Measurements from ENCODE around the gene MLLT6. TPM values are rescaled to one million over a fixed set of nuclear protein-coding genes. Genes with fewer than 3 reads are reported as not detected.
A peak's percentile ranks its signal among the peaks of the same experiment; 100 is the strongest.

MLLT6 gene
- total RNA-seq, 1 experiment from 2014 or later, result 24.7 TPM

GRCh38 chr17:38745545-38745944 lies 40.5 kb downstream of the MLLT6 start:
- Histone ChIP-seq H3K4me3 (ENCODE audit: low read length) (no peak overlapping the region), H3K9ac (ENCODE audit: low read length) (no peak overlapping the region), H3K27me3 (ENCODE audit: low read length) (no peaks in the 10 kb centered on the region), H3K27ac (ENCODE audit: low read length) (no peak overlapping the region), H3K36me3 (ENCODE audit: low read depth, low read length) (no peaks in the 10 kb centered on the region), H3F3A (ENCODE audit: low read length, unreplicated experiment) (no peaks in the 10 kb centered on the region), H2AFZ (ENCODE audit: low read length) (no peak overlapping the region), H4K20me1 (ENCODE audit: low read length) (peaks cover 8% of the 10 kb centered on the region; the same call in 1 of the 2 replicates), H3K9me3 (ENCODE audit: low read length) (no peaks in the 10 kb centered on the region), H3K79me2 (ENCODE audit: low read length) (peaks cover 87% of the 10 kb centered on the region), H3K9me2 (replicated peaks; ENCODE audit: low read length) (no peaks in the 10 kb centered on the region), H3K4me2 (ENCODE audit: low read length) (0 out of 2 replicates have a peak overlapping the region, but pooled peaks have one; percentile 82), H3K4me1 (ENCODE audit: insufficient read depth, low read length) (peaks cover 15% of the 10 kb centered on the region)
- no peak for TF ChIP-seq EZH2 (IDR thresholded peaks at IDR 0.05; ENCODE audit: low read length, unreplicated experiment)
- TF ChIP-seq EZH2phosphoT487 (IDR thresholded peaks at IDR 0.05; ENCODE audit: borderline replicate concordance, low read length), result no peak
- no peak for TF ChIP-seq CTCF (conservative IDR thresholded peaks at IDR 0.05; ENCODE audit: low read depth, low read length)
- CTCF ChIA-PET, result no interaction called here
- DNase-seq (no peak), ATAC-seq (no peak)
- intact Hi-C loops (cut with micrococcal nuclease), result no loop called here
- POLR2A ChIA-PET (ENCODE audit: unreplicated experiment), result no interaction called here
- BruUV-seq (replicated peaks), result no TSS peak

GRCh38 chr17:38746004-38746848 lies 41.2 kb downstream of the MLLT6 start:
- H3K4me2 ChIP-seq (ENCODE audit: low read length), result peak overlapping the region; percentile 82
- intact Hi-C loops (cut with micrococcal nuclease), result no loop called here
- H3K9me2 ChIP-seq (replicated peaks; ENCODE audit: low read length), result no peaks in the 10 kb centered on the region
- no peak for DNase-seq
- H2AFZ ChIP-seq (ENCODE audit: low read length), result no peak overlapping the region
- no peak overlapping the region for H3K27ac ChIP-seq (ENCODE audit: low read length)
- no peaks in the 10 kb centered on the region for H3F3A ChIP-seq (ENCODE audit: low read length, unreplicated experiment)
- H3K4me1 ChIP-seq (ENCODE audit: insufficient read depth, low read length), result peaks cover 18% of the 10 kb centered on the region
- no peak for TF ChIP-seq EZH2phosphoT487 (IDR thresholded peaks at IDR 0.05; ENCODE audit: borderline replicate concordance, low read length)
- TF ChIP-seq EZH2 (IDR thresholded peaks at IDR 0.05; ENCODE audit: low read length, unreplicated experiment), result no peak
- no peak for TF ChIP-seq CTCF (conservative IDR thresholded peaks at IDR 0.05; ENCODE audit: low read depth, low read length)
- H3K79me2 ChIP-seq (ENCODE audit: low read length), result peaks cover 82% of the 10 kb centered on the region
- 0 out of 2 replicates have a peak, but pooled peaks cover 6% of the 10 kb centered on the region for H4K20me1 ChIP-seq (ENCODE audit: low read length)
- peak overlapping the region; percentile 96 for H3K4me3 ChIP-seq (ENCODE audit: low read length)
- H3K27me3 ChIP-seq (ENCODE audit: low read length), result no peaks in the 10 kb centered on the region
- no peak for ATAC-seq
- ChIA-PET POLR2A (ENCODE audit: unreplicated experiment) (no interaction called here), CTCF (no interaction called here)
- H3K36me3 ChIP-seq (ENCODE audit: low read depth, low read length), result no peaks in the 10 kb centered on the region
- H3K9ac ChIP-seq (ENCODE audit: low read length), result peak overlapping the region; percentile 69; the same call in 1 of the 2 replicates
- BruUV-seq (replicated peaks), result no TSS peak
- H3K9me3 ChIP-seq (ENCODE audit: low read length), result no peaks in the 10 kb centered on the region
